EL (cell line): ENCODE measurements around the gene BDH1.

Experiments used
- DNase-seq: peaks from one replicate; pipeline ENCODE4 v3.0.0-alpha.2; 2016

The BDH1 gene

GRCh38 chr3:197504641-197505121, 51.1 kb downstream of the BDH1 start:
- DNase-seq = no peak

- DNase-seq = no peak
These were observed 51.5 kb downstream of the BDH1 start for GRCh38 chr3:197504229-197504628.

GRCh38 chr3:197503652-197504051, 52.1 kb downstream of the BDH1 start:
- no peak for DNase-seq

- DNase-seq = peak; percentile 68
These were observed 53.7 kb downstream of the BDH1 start for GRCh38 chr3:197501879-197502620.

GRCh38 chr3:197501496-197501878, 54.3 kb downstream of the BDH1 start:
- DNase-seq = peak; percentile 45

GRCh38 chr3:197500812-197501211, 55.0 kb downstream of the BDH1 start:
- DNase-seq = no peak

GRCh38 chr3:197499427-197499826, 56.3 kb downstream of the BDH1 start:
- DNase-seq = peak; percentile 79

GRCh38 chr3:197498499-197499241, 57.1 kb downstream of the BDH1 start:
- no peak for DNase-seq

- DNase-seq = no peak
These were observed 59.0 kb downstream of the BDH1 start for GRCh38 chr3:197496746-197497125.

- no peak for DNase-seq
These were observed 59.6 kb downstream of the BDH1 start for GRCh38 chr3:197495999-197496745.

- DNase-seq = no peak
These were observed 60.3 kb downstream of the BDH1 start for GRCh38 chr3:197495499-197495898.

GRCh38 chr3:197495059-197495455, 60.7 kb downstream of the BDH1 start:
- DNase-seq = no peak

GRCh38 chr3:197494366-197495058, 61.3 kb downstream of the BDH1 start:
- no peak for DNase-seq

- DNase-seq = no peak
These were observed 62.7 kb downstream of the BDH1 start for GRCh38 chr3:197493049-197493448.

GRCh38 chr3:197491923-197492664, 63.7 kb downstream of the BDH1 start:
- DNase-seq = no peak

GRCh38 chr3:197491478-197491877, 64.3 kb downstream of the BDH1 start:
- DNase-seq = no peak

- peak; percentile 99 for DNase-seq
These were observed 65.4 kb downstream of the BDH1 start for GRCh38 chr3:197490098-197491058.

GRCh38 chr3:197487911-197488391, 67.8 kb downstream of the BDH1 start:
- DNase-seq = peak; percentile 98

- DNase-seq = no peak
These were observed 68.9 kb downstream of the BDH1 start for GRCh38 chr3:197486861-197487260.

- DNase-seq = no peak
These were observed 70.6 kb downstream of the BDH1 start for GRCh38 chr3:197485143-197485542.
